Occipital lobe (tissue), 2 donors: Measurements from ENCODE around the gene SFT2D1. TPM values are rescaled to one million over a fixed set of nuclear protein-coding genes. Genes with fewer than 3 reads are reported as not detected.

Source experiments
- DNase-seq: peaks from one replicate; lab custom pipeline; 2025; lab: John Stamatoyannopoulos, UW
- total RNA-seq: library from RNA; depleted of rRNA; stranded (reverse); fragments of >200 nt; gene quantifications from one replicate; pipeline ENCODE4 v1.2.3, GENCODE V29; 2014

Gene SFT2D1
- total RNA-seq, 1 donor from 2014 or later, result 24.2 TPM

DNA sequence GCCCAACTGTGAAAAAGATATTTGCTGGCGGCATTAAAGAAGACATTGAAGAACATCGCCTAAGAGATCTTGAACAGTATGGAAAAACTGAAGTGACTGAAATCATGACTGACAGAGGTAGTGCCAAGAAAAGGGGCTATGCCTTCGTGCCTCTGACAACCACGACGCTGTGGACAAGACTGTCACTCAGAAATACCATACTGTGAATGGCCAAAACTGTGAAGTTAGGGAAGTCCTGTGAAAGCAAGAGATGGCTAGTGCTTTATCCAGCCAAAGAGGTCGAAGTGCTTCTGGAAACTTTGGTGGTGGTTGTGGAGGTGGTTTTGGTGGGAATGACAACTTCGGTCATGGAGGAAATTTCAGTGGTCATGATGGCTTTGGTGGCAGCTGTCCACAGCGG lies 7.5 kb downstream of the SFT2D1 start:
- DNase-seq, result no peak

DNA sequence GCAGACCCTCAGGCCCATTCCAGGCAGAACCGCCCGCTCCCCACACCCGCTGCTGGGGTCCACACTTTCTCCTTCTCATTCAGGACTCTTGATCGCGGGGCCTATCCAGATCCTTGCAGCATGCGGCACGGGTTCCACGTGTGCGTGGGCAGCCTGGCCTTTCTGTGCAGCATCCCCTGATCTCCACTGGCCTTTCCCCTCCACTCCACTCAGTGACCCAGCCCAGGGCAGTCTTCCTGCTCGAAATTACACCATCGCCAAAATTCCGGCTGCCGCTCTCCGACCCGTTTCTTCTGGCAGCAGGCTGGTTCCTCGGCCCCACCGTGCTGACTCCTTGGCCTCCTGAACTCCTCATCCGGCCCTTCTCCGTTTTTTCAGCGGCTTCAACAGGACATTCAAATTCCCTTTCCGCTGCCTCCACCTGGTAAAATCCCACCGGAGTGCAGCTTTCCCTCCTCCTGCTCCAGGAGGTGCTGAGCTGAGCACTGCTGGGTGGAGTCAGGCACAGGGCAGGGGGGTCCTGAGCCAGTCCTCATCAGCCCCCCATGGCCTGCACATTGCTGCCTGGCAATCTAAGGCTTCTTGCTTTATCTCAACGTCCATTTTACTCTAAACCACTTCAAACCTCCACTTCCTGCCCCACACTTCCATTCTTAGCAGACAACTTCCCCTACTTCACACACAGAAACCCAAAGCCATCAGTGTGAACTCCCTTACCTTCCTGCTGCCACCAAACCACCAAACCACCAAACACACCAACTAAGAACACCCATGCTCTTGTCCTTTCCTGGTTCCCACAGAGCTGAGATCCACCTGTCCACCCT lies 9.0 kb downstream of the SFT2D1 start:
- DNase-seq, result no peak

DNA sequence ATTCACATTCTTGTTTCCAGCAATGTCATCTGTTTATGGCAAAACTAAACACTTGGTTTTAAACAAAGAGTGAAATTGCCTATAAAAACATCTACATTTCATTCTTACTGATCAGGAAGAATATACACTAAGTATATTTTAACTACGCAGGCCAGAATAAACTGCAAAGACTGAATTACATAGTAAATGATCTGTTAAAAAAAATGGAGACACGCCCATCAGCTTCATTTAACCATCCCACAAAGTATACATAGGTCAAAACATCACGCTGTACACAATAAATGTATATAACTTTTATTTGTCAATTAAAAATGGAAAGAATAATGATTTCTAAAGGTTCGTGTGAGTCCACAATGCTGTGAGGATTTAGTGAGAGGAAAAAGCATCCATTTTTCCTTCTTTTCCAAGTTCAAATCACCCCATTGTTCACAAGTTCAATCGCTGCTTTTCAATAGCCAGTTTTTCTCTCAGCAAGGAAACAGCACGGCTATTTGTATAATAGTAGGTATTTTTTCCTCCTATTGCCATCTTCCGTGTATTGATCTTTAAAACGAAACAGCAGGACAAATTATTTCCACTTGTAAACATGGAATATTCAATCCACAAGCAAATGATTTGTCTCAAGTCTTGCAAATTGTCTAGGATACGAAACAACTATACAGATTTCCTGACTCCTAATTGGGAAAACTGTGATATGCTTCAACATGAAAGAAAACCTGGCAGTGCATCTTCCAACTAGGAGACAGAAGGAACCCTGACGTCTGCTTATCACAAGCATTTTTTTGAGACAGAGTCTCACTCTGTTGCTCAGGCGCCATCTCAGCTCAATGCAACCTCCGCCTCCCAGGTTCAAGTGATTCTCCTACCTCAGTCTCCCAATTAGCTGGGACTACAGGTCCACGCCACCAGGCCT lies 10.6 kb downstream of the SFT2D1 start:
- no peak for DNase-seq

DNA sequence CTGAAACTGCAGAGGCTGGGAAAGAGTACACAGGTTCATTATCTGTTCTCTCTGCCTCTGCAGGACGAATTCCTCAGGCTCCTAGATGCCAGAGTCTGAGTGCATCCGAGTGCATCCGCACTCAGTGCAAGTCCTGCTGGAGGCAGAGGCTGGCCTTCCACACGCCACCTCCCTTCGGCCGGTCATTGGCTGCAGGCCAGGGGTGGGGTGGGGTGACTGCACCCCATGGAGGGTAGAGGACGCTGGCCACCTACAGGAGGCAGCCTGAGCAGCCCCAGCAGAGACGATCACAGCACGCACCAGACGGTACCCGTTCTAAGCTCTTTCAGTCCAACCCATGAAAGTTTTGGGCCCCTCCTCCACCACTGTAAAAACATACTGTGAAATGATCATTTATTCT lies 11.7 kb downstream of the SFT2D1 start:
- peak; percentile 63 for DNase-seq

DNA sequence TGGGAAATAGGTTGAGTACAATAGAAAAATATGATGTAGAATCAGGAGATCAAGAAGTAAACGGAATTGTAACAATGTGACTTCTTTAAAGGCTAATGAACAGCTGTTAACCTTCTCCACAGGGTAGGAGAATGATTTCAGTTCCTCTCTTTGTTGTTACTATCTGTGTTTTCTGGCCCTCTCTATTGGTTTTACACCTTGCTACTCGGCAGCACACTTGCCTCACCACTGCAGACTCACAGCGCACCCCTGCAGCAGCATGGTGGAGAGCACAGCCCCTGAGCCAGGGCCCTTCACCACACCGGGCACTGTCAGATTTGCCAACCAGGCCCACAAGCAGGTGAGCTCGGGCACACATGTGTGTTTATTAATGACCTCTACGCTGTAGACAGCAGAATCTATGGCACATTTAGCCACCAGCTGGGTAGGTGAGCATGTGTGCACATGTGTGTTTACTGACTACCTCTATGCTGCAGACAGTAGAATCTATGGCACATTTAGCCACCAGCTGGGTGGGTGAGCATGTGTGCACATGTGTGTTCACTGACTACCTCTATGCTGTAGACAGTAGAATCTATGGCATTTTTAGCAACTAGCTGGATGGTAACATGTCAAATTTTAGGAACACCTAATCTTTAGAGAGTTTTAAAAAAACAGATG lies 16.8 kb downstream of the SFT2D1 start:
- DNase-seq, result no peak

DNA sequence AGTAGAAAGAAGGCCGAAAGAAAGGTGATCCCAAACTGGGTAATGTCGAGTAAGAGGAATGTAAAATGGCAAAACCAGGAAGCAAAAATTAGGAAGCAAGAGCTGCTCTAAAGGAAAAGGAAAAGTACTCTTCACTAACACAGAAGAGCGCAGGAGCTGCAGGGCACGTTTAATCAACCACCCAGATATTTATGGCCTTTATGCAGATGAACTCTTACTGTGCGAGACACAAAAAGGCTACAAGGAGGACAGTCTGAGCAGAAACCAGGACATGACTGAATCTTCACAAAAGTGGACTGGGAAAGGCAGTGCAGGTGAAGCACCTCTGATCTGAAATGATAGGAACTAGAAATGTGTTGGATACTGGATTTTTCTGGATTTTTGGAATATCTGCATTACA lies 18.9 kb downstream of the SFT2D1 start:
- DNase-seq, result no peak

DNA sequence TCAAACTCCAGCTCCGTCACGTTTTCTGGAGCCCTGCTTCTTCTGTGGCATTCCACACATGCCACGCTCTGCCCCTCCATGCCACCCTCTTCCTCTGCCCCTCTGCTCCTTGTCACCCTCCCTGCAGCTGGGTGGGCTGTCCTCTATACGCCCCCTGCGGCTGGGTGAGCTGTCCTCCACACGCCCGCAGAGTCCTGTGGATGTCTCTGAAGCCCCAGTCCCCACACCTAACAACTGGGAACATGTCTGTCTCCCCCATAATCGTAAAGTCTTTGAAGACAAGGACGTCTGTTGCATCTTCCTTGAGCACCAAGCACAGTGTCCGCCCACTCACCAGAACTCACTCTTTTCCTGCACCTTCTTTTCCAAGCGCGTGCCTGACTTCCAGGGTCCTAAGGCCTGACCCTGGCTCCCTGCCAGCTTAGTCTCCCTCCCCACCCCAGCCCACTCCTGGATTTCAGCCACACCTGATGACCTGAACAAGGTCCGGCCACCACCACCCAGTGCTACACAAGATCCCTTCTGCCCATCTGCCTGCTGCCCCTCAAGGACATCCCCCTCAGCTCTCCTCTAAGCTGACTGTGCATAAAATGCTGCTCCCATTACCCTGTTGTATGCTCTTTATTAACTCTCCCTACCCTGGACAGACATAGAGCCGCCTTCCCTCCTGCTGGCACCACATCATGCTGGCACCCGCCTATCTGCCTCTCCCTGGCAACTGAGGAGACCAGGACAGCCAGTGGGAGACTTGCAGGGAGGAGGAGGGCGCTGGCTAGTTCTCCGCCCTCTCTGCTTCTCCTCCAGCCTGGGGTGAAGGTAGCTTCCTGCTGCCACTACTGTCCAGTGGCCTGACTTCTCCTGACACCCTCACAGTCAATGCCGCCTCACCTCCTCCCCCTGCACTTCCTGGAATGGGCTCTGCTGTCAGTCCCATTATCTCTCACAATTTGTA lies 23.4 kb downstream of the SFT2D1 start:
- DNase-seq, result no peak

DNA sequence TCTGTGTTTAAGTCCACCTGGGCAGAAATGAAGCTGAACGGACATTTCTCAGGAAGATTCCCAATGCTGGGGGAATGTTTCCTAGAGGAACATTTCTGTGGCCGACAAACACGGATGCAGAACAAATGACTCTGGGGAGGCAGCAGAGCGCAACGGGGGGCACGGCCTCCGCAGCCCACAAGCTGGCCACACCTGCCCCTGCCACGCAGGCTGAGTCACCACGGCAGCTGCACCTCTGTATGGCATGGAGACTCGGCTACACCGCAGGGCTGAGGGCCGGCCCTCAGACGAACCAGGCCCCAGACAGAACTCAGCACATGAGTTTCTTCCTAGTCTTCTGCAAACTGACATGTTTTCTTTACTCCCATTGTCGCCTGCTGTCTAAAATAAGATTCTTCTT lies 24.1 kb downstream of the SFT2D1 start:
- DNase-seq, result no peak

DNA sequence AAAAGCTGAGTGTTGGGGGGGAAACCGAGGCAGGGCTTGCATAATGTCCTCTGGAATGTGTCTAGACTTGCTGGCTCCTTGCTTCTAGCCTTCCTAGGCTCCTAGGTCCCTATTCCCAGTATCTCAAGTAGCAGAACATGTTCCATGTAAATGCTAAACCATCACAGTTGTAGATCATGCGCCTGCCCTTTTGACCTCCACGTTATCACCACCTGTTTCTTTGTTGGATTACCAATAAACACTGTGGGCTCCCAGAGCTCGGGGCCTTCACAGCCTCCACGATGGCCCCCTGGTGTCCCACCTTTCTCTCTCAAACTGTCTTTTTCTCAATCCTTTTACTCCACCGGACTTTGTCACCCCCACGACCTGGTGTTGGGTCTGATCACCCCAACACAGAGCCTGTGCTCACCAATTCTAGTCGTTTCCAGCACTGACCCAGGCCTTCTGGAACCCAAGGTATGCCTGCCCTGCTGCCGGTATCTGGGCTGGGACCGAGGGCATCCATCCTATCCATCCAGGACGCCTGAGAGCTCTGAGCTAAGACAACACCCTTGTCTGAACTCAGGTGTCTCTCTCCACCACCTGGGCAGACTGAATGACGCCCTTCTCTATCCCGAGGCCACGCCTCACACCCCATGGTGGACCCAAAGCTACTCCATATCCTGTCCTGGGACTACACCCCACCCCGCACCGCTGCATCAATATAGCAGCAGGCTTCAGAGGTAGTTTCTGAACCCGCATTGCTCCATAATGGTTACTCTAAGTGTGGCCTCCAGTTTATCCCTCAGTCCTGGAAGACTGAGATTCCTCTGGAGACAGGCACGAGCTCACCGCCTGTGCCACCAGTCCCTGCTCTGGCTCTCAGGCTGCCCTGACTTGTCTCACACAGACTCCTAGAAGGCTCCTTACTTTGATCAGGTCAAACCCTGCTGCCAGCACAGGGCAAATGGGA lies 24.8 kb downstream of the SFT2D1 start:
- DNase-seq, result no peak

DNA sequence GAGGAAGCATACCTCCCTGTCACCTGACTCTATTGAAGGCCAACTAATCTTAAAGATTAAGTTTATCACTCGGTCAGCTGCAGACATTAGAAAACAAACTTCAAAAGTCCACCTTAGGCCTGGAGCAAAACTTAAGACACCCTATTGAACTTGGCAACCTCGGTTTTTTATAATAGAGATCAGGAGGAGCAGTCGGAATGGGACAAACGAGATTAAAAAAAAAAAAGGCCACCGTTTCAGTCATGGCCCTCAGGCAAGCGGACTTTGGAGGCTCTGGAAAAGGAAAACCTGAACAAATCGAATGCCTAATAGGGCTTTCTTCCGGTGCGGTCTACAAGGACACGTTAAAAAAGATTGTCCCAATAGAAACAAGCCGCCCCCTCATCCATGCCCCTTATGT lies 26.9 kb downstream of the SFT2D1 start:
- DNase-seq, result no peak

DNA sequence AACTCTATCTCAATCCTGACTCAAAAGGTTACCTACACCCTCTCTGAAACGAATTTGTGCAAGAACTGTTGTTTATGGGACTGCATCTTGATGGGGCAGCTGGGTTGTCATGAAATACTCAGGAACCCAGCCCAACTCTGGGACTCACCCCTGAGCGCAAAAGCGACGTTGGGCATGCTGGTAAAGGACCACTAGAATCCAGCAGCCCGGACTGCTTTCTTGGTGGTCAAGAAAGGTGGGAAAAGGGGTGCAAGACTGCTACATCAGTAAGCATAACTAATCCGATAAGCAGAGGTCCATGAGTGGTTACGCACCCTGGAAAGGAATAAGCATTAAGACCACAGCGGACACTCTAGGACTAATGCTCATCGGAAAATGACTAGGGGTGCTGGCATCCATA lies 27.9 kb downstream of the SFT2D1 start:
- DNase-seq, result no peak

DNA sequence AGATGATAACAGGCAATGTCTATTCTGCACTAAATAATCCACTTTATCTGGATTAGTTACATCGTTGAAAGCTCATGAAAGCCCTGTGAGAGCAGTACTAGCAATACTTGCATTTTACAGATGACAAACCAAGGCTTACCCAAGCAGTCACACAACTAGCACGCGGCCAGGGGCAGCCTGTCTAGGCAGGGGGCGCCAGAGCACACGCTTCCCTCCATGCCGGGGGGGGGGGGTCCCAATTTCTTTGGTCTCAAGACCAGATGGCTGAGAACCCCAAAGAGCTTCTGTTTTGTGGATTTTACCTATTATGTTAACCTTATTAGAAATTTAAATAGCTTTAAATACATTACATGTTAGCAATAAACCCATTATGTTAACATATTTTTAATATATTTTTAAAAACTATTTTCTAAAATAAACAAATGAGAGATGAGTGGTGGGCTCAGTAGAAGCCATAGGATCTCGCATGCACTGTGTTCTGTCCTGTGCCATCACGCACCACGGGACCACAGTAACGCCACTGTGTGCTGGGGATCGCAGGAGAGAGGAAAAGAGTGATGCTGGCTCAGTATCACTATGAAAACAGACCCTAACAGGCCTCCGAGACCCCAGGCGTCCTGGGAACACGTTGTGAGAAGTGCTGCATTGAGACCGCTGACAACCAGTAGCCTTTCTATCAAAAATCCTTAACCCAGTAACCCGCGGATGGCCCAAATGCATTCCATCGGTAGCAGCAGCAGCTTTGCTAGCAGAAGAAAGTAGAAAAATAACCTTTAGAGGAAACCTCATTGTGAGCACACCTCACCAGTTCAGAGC lies 28.9 kb downstream of the SFT2D1 start:
- peak; percentile 18 for DNase-seq

DNA sequence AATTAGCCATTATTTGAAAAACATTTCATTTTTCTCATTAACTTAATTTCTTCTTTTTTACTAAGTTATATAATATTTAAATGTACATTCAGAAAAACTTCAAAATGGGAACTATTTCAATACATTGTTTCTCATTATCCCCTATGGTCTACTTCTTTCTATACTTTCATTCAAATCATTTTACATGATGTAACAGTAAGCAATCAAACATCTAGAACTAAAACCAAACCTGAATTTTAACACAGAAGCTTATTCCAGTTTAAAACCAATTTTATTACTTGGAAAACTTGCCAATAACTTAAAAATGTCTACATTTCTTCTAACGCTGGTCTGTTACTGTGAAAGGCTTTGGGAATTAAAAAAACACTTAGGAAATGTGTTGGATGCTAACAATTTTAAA lies 29.5 kb downstream of the SFT2D1 start:
- DNase-seq, result no peak

DNA sequence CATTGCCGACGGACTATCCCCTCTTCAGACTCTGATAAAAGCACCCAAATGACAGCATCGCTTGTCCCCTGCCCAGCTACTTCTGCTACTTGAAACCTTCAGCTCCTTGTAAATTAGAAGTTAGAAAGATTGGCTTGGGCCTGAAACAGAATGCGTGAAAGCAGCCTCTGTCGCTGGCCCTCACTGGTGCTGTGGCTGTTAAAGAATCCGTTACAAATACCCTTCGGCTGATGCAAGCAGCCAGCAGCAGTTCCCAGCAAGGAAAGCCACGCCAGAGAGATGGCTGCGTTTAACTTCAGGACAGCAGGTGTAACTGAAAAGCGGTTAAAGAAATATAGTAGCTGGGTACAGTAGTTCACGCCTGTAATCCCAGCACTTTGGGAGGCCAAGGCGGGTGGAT lies 31.7 kb downstream of the SFT2D1 start:
- DNase-seq, result no peak

DNA sequence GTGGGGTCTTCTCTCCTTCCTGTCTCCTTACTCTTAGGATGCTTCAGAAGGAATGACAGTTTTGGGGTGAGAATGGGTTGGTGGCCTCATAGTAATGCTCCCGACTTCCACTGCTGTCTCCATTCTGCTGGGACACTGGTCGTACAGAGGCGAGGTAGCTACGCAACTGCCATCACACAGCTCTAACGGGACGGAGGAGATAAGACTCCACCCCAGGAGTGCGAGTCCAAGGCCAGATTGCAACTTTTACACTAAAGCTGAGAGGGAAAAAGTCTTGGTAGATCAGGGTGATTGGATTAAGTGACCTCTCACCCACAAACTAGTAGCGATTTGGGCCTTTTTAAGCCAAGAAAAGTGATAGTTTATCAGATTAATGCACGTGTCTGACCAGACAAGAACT lies 32.4 kb downstream of the SFT2D1 start:
- DNase-seq, result no peak

DNA sequence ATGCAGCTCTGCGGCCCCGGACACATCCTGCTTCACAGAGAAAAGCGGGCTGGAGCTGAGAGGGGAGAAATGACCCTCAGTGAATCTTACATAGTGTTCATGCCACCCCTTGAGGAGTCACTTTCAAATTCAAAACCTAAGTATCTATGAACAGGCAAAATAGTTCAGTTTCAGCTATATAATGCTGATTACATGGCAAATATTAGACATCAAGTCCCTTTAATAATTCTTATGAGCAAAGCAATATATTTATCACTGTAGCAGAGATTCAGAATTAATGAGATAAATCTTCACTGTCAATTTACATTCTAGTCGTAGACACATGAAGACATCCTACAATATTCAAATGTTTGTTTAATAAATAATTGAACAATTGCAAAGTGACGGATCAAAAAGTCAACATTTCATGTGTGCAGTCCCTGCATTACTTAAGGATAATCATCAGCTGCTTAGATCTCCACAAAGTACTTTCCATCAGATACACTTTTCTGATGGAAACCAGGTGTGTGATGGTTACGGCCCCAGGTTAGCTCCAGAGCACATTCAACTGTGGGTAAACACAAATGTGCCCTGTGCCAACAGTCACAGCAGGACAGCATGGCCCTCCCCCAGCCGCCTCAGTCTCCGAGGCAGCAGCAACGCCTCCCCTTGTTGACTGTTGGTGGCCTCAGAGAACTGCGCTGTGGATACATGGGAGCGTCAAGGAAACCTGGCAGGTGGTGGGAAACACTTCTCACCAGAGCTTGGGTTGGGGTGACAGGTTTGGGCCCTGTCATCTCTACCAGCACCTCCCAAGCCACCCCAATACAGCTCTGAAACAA lies 33.4 kb downstream of the SFT2D1 start:
- no peak for DNase-seq

DNA sequence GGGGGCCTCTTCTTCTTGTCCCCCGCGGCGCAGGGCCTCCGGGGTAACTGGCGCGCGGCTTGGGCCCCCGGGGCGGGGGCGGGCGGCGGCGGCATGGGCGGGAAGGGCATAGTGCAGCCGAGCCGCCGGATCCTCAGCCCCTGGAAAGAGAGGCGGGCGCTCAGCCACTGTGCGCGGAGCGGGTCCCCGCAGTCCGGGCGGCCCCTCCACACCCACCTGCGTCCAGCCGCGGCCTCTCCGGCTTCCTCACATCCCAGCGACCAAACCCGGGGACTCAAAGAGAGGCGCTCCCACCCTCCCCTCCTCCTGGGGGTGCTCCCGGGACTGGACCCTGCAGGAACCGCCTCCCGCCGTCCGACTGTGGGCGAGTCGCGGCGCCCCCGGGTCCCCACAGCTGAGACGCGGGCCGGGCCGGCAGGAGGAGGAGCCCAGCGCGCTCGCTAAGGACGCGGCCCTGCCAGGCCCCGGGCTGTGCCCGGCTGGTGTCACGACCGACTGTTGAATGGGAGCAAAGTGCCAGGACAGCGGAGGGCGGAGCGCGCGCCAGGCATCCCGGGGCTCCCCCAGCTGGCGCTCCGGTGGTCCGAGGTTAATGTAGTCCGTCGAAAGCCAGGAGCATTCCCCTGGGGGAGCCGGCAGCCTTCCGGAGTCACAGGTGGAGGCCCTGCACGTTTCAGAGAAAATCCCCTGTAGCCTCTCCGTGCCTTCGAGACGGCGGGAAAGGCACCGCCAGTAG lies 34.1 kb downstream of the SFT2D1 start, which contains the start of gene PRR18:
Gene PRR18 (minus strand): TSS at position 360 of the 736 bp plus-strand sequence. CDS start 250 bp downstream, at position 110.
- DNase-seq, result peak; percentile 56
